Kidney epithelial cell (primary cell): Measurements from ENCODE around the gene TTC21A. TPM values are rescaled to one million over a fixed set of nuclear protein-coding genes. Genes with fewer than 3 reads are reported as not detected.
A peak's percentile ranks its signal among the peaks of the same experiment; 100 is the strongest.

Source experiments
- DNase-seq: peaks from one replicate; pipeline ENCODE4 v3.0.0-alpha.2; 2010; ENCODE audit warnings: low read depth
- H3K27me3 ChIP-seq: 2 replicates; pipeline ENCODE4 v1.6.0; 2011; ENCODE audit warnings: low read length; ENCODE audit not compliant: control insufficient read depth, insufficient read depth
- H3K36me3 ChIP-seq: 2 replicates; pipeline ENCODE4 v1.5.1; 2011; ENCODE audit warnings: low read length; ENCODE audit not compliant: control insufficient read depth, insufficient read depth
- H3K4me3 ChIP-seq: 2 replicates; pipeline ENCODE4 v1.5.1; 2011; ENCODE audit warnings: low read depth, mild to moderate bottlenecking, control low read depth, low read length
- CTCF ChIP-seq: IDR thresholded peaks from 2 replicates; pipeline ENCODE4 v1.5.1; 2011; ENCODE audit warnings: mild to moderate bottlenecking, moderate library complexity, low read length, control low read depth, inconsistent platforms; ENCODE audit not compliant: insufficient read depth, poor library complexity, severe bottlenecking
- total RNA-seq: library from RNA; depleted of rRNA; stranded (reverse); fragments of >200 nt; gene quantifications from 2 replicates; pipeline ENCODE4 v1.2.3, GENCODE V29; 2015

Gene TTC21A
- total RNA-seq, 1 donor from 2014 or later: 6.7 TPM

- Histone ChIP-seq H3K4me3 (no peak overlapping the region), H3K27me3 (no peaks in the 10 kb centered on the region), H3K36me3 (no peaks in the 10 kb centered on the region)
- no peak for TF ChIP-seq CTCF
- no peak for DNase-seq
Measured at GRCh38 chr3:39104961-39105686, 2.4 kb upstream of the TTC21A start.

GRCh38 chr3:39105687-39106063 lies 1.8 kb upstream of the TTC21A start:
- TF ChIP-seq CTCF: no peak
- Histone ChIP-seq H3K4me3 (no peak overlapping the region), H3K36me3 (no peaks in the 10 kb centered on the region), H3K27me3 (no peaks in the 10 kb centered on the region)
- DNase-seq: no peak

DNA sequence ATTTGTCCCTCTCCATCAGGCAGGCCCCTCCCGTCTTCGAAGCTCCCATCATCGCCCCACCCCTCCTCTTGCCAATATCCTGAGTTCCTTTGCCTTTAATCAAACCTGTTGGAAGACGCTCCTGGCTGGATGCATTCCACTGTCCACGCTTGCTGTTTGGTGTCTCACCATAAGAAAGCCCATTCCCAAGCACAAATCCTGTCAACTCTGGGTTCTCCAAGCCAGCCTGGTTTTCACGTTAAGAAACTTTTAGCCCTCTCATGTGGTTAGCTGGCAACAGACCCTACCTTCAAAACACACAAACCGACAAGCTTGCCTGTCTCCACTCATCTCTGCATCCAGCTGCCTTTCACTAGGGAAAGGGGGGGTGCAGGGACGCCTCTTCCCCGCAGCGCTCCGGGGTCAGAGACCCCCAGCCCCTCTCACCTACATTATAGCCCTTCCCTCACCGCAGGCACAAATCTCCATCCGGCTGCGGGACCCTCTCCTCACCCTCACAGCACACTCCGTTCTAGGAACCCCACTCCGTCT lies 1.1 kb upstream of the TTC21A start:
- H3K36me3 ChIP-seq: no peaks in the 10 kb centered on the region
- H3K27me3 ChIP-seq: no peaks in the 10 kb centered on the region
- no peak for TF ChIP-seq CTCF
- no peak for DNase-seq
- H3K4me3 ChIP-seq: peak overlapping the region; percentile 95

DNA sequence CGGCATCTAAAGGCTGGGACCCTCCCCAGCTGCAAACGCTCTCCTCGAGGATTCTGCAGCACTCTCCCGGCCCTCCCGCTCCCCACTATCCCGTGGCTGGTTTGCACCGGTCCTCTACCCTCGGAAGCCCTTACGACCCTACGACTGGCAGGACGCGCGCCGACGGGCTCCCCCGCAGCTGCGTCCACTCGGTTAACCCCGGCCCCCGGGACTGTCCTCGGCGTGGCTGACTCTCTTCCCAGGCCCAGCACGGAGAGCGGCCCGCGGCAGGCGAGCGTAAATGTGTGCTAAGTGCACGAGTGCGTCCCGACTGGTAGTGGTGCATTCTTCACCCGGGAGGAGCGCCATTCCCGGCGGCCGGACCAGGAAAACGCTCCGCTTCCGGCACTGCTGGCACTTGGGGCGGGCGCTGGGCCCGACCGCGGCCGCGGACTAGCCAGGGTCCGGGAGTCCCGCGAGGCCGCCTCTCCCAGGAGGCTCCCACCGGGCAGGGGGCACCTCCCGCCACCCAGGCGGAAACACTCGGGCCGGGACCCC lies 561 bp upstream of the TTC21A start:
- Histone ChIP-seq H3K4me3 (peak overlapping the region; percentile 95), H3K36me3 (no peaks in the 10 kb centered on the region), H3K27me3 (no peaks in the 10 kb centered on the region)
- no peak for TF ChIP-seq CTCF
- no peak for DNase-seq

GRCh38 chr3:39108200-39108710 lies 775 bp downstream of the TTC21A start:
- Histone ChIP-seq H3K4me3 (peak overlapping the region; percentile 95), H3K36me3 (no peaks in the 10 kb centered on the region), H3K27me3 (no peaks in the 10 kb centered on the region)
- no peak for TF ChIP-seq CTCF
- no peak for DNase-seq
